Erythroblast (primary cell): Measurements from ENCODE around the gene ASPG.

ENCODE experiments used
- GATA1 ChIP-seq: IDR thresholded peaks from 2 replicates; pipeline ENCODE4 v1.6.1; 2011; ENCODE audit warnings: low read depth, mild to moderate bottlenecking, control low read depth, low read length, moderate library complexity
- POLR2A ChIP-seq: IDR thresholded peaks from 2 replicates; pipeline ENCODE4 v1.6.1; 2011; ENCODE audit warnings: mild to moderate bottlenecking, low read length

DNA sequence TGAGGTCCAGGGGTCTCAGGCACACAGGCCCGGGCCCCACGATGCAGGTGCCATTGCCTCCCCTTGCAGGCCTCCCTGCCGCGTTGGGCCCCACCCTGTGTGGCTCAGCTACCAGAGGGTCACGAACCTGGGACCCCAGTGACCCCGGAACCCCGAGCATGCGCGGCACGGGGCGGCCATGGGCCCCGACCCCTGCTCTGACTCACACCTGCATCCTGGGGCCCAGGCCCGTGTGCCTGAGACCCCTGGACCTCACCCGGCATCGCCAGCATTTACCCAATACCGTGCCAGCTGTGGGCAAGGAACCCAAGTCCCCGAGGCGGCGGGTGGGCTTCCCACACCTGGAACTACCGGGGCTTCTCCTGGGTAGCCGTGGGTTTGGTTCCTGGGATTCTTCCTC is 78.0 kb downstream of the ASPG start:
- TF ChIP-seq POLR2A: no peak
- TF ChIP-seq GATA1: no peak
